SK-N-SH (cell line): ENCODE data around the gene SHISA3. TPM values are rescaled to one million over a fixed set of nuclear protein-coding genes. Genes with fewer than 3 reads are reported as not detected.

Experiments
- CTCF ChIA-PET: fragments of 300-600, 350-600 bp; formaldehyde crosslinking; extraction: SDS; loops from one replicate; lab custom pipeline; 2021; lab: Yijun Ruan, JAX
- POLR2A ChIA-PET: fragments of 350-600 bp; sonication (Branson Sonifier 250); formaldehyde crosslinking; extraction: SDS; loops from one replicate; lab custom pipeline; 2020; ENCODE audit warnings: antibody characterized with exemption, inconsistent platforms; lab: Yijun Ruan, JAX
- DNase-seq: peaks from one replicate; pipeline ENCODE4 v3.0.0; 2012
- H2AFZ ChIP-seq: fragments of 200-600 bp; sonication (generic); 2 replicates; pipeline ENCODE4 v1.8.1; 2016; ENCODE audit warnings: antibody characterized with exemption, mild to moderate bottlenecking, low read depth
- H3F3A ChIP-seq: fragments of 200-600 bp; sonication (generic); replicated peaks from 2 replicates; pipeline ENCODE3; 2016; ENCODE audit warnings: antibody characterized with exemption, mild to moderate bottlenecking; ENCODE audit not compliant: insufficient read depth
- H3K27ac ChIP-seq, 2 experiments: fragments of 200-500 bp in 1 of 2; fragments of 200-600 bp in 1 of 2; sonication (Bioruptor generic) in 1 of 2; sonication (generic), shearing (Covaris generic) in 1 of 2; 2 replicates each; pipeline versions ENCODE4 v1.5.1 to v1.6.1; 2014 to 2016; ENCODE audit warnings: low read depth in 2 of 2, inconsistent platforms in 1 of 2, low read length in 1 of 2, mild to moderate bottlenecking in 1 of 2, mixed read lengths in 1 of 2
- H3K27me3 ChIP-seq: fragments of 200-600 bp; sonication (generic), shearing (Covaris generic); 2 replicates; pipeline ENCODE4 v1.6.1; 2016; ENCODE audit warnings: mixed run types; ENCODE audit not compliant: insufficient read depth
- H3K36me3 ChIP-seq, 2 experiments: fragments of 200-500 bp in 1 of 2; fragments of 200-600 bp in 1 of 2; sonication (Bioruptor generic) in 1 of 2; sonication (generic) in 1 of 2; replicated peaks in 1 of 2; 2 replicates each; pipeline versions ENCODE3 to v1.5.1; 2014 to 2016; ENCODE audit warnings: low read length in 1 of 2, mild to moderate bottlenecking in 1 of 2; ENCODE audit not compliant: insufficient read depth in 2 of 2, control insufficient read depth in 1 of 2
- H3K4me1 ChIP-seq, 2 experiments: fragments of 200-500 bp in 1 of 2; fragments of 200-600 bp in 1 of 2; sonication (Bioruptor generic) in 1 of 2; sonication (generic), shearing (Covaris generic) in 1 of 2; 2 replicates each; pipeline versions ENCODE4 v1.5.1 to v1.6.1; 2014 to 2016; ENCODE audit warnings: low read depth in 1 of 2, low read length in 1 of 2, mixed run types in 1 of 2; ENCODE audit not compliant: insufficient read depth in 2 of 2, control insufficient read depth in 1 of 2
- H3K4me2 ChIP-seq: fragments of 200-600 bp; sonication (generic), shearing (Covaris generic); 2 replicates; pipeline ENCODE4 v1.6.1; 2017; ENCODE audit warnings: mixed run types
- H3K4me3 ChIP-seq, 2 experiments: fragments of 200-500 bp in 1 of 2; fragments of 200-600 bp in 1 of 2; sonication (Bioruptor generic) in 1 of 2; sonication (generic), shearing (Covaris generic) in 1 of 2; 2 replicates each; pipeline versions ENCODE4 v1.5.1 to v1.8.1; 2014 to 2016; ENCODE audit warnings: low read depth in 2 of 2, inconsistent platforms in 1 of 2, low read length in 1 of 2, mild to moderate bottlenecking in 1 of 2, mixed read lengths in 1 of 2, moderate library complexity in 1 of 2
- H3K79me2 ChIP-seq: fragments of 200-600 bp; sonication (generic); 2 replicates; pipeline ENCODE4 v1.8.1; 2017; ENCODE audit warnings: mild to moderate bottlenecking; ENCODE audit not compliant: insufficient read depth
- H3K9ac ChIP-seq: fragments of 200-600 bp; sonication (generic); 2 replicates; pipeline ENCODE4 v1.6.1; 2017; ENCODE audit warnings: mixed run types
- H3K9me2 ChIP-seq: fragments of 200-600 bp; sonication (generic); 2 replicates; pipeline ENCODE4 v1.6.1; 2017; ENCODE audit warnings: mixed run types
- H3K9me3 ChIP-seq: fragments of 200-600 bp; sonication (generic); 2 replicates; pipeline ENCODE4 v1.6.1; 2017; ENCODE audit warnings: mixed run types, mild to moderate bottlenecking, moderate library complexity
- H4K20me1 ChIP-seq: fragments of 200-600 bp; sonication (generic); 2 replicates; pipeline ENCODE4 v1.6.1; 2017; ENCODE audit warnings: mild to moderate bottlenecking, mixed run types; ENCODE audit not compliant: insufficient read depth
- CHD2 ChIP-seq: fragments of 150-350 bp; IDR thresholded peaks from 2 replicates; pipeline ENCODE4 v1.6.1; 2018; ENCODE audit warnings: low read length; ENCODE audit not compliant: partially characterized antibody
- EZH2phosphoT487 ChIP-seq: fragments of 200-600 bp; sonication (generic); IDR thresholded peaks from 2 replicates; pipeline ENCODE4 v1.6.1; 2017; ENCODE audit warnings: low read depth, mixed run types, mild to moderate bottlenecking, antibody characterized with exemption, moderate library complexity, borderline replicate concordance
- FOSL2 ChIP-seq: IDR thresholded peaks from 2 replicates; pipeline ENCODE4 v1.4.0; 2012; ENCODE audit warnings: low read depth, mild to moderate bottlenecking, moderate library complexity, borderline replicate concordance
- GATA2 ChIP-seq: sonication (generic); formaldehyde crosslinking; IDR thresholded peaks from 2 replicates; pipeline ENCODE4 v1.5.0; 2020; ENCODE audit warnings: mild to moderate bottlenecking, missing genetic modification reagents
- JUND ChIP-seq: IDR thresholded peaks from 2 replicates; pipeline ENCODE4 v1.4.0; 2012
- MEF2A ChIP-seq: IDR thresholded peaks from 2 replicates; pipeline ENCODE4 v1.4.0; 2012; ENCODE audit warnings: low read depth, borderline replicate concordance
- NFIC ChIP-seq: IDR thresholded peaks from 2 replicates; pipeline ENCODE4 v1.4.0; 2012; ENCODE audit warnings: borderline replicate concordance
- NRF1 ChIP-seq: IDR thresholded peaks from 2 replicates; pipeline ENCODE4 v1.6.1; 2012; ENCODE audit warnings: low read depth, mild to moderate bottlenecking, low read length
- POLR2AphosphoS5 ChIP-seq: IDR thresholded peaks from 2 replicates; pipeline ENCODE4 v1.6.1; 2012; ENCODE audit warnings: low read depth, low read length
- RCOR1 ChIP-seq: fragments of 150-350 bp; IDR thresholded peaks from 2 replicates; pipeline ENCODE4 v1.6.1; 2017; ENCODE audit warnings: antibody characterized with exemption, low read length
- RFX5 ChIP-seq: IDR thresholded peaks from 2 replicates; pipeline ENCODE4 v1.6.1; 2012; ENCODE audit warnings: mild to moderate bottlenecking, improper control_type of control experiment, low read length
- SIN3A ChIP-seq: IDR thresholded peaks from 2 replicates; pipeline ENCODE4 v1.6.1; 2012; ENCODE audit warnings: low read depth, mild to moderate bottlenecking, low read length, moderate library complexity, borderline replicate concordance
- SMC3 ChIP-seq: IDR thresholded peaks from 2 replicates; pipeline ENCODE4 v1.6.1; 2012; ENCODE audit warnings: low read depth, low read length, improper control_type of control experiment
- TEAD4 ChIP-seq: IDR thresholded peaks from 2 replicates; pipeline ENCODE4 v1.4.0; 2012; ENCODE audit warnings: mild to moderate bottlenecking, borderline replicate concordance; ENCODE audit not compliant: insufficient read depth
- YY1 ChIP-seq: IDR thresholded peaks from 2 replicates; pipeline ENCODE4 v1.4.0; 2012; ENCODE audit warnings: low read depth, mild to moderate bottlenecking
- WGBS: methylation state at CpG from one replicate; pipeline ENCODE4 v1.1.6; 2017; ENCODE audit warnings: low lambda C conversion rate; 5-methylcytosine and 5-hydroxymethylcytosine counted together
- polyA plus RNA-seq, 3 experiments: library from polyadenylated mRNA; depleted of rRNA; stranded (reverse); fragments of >200 nt; gene quantifications; 2 replicates each; pipeline ENCODE4 v1.2.3, GENCODE V29; 2012
- TF ChIP-seq, protein P1 (sequence below): fragments of 200-600 bp; sonication (generic); IDR thresholded peaks from 2 replicates; pipeline ENCODE4 v1.6.1; 2017; ENCODE audit warnings: antibody characterized with exemption, mild to moderate bottlenecking, moderate library complexity
- TF ChIP-seq, protein P2 (sequence below): IDR thresholded peaks from 2 replicates; pipeline ENCODE4 v1.4.0; 2012; ENCODE audit warnings: low read depth, borderline replicate concordance
- TF ChIP-seq, protein P3 (sequence below): fragments of 150-350 bp; IDR thresholded peaks from 2 replicates; pipeline ENCODE4 v1.6.1; 2016; ENCODE audit warnings: mild to moderate bottlenecking, low read depth, low read length
- TF ChIP-seq, protein P4 (sequence below): IDR thresholded peaks from 2 replicates; pipeline ENCODE4 v1.4.0; 2012; ENCODE audit warnings: low read depth, borderline replicate concordance

SHISA3 gene
- polyA plus RNA-seq, 1 of the 3 experiments (the other 2 are of a cell fraction): 1.1 TPM

DNA sequence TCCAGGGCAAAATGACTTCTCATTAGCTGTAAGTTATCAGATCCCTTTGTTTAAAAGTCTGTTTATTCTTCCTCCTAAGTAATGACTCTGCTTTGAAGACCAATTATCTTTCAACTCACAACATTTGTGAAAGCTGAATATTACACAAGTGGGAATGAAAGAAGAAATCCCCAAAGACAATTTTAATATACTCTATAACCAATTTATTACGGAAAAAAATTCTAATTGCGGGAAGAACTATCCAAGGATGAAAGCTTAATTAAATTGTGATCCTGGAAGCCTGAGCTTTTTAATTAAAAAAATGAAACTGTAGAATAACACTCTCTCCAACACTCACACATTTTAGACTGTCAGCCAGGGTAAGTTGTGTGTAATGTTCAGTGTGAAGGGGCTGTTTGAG is 15.6 kb upstream of the SHISA3 start:
- Histone ChIP-seq H3F3A (no peaks in the 10 kb centered on the region), H3K27ac (no peak overlapping the region), H3K4me3 (no peak overlapping the region), H3K9me2 (no peaks in the 10 kb centered on the region), H3K27me3 (no peaks in the 10 kb centered on the region), H3K9ac (no peak overlapping the region), H3K36me3 (no peaks in the 10 kb centered on the region), H3K79me2 (no peaks in the 10 kb centered on the region), H4K20me1 (no peaks in the 10 kb centered on the region), H3K4me2 (no peak overlapping the region), H3K4me1 (peaks cover 0 to 3% of the 10 kb centered on the region in 2 experiments; a peak in 1 of 4 replicates), H3K9me3 (no peaks in the 10 kb centered on the region), H2AFZ (no peak overlapping the region)
- CTCF ChIA-PET: interaction anchor here (0.8 to 3.3 kb wide), 3 partner anchors 10 to 137 kb away, joined by 3 to 19 read pairs (median 3); no protein-coding TSS in a partner anchor
- POLR2A ChIA-PET: interaction anchor here (0.5 kb wide), 1 partner anchor 1138 kb away, joined by 3 read pairs; no protein-coding TSS in a partner anchor
- no peak for DNase-seq
- 57% methylated on average over 2 of the region's 2 CpGs for WGBS
- TF ChIP-seq RCOR1 (no peak), EZH2phosphoT487 (no peak), GATA2 (CRISPR knock-in tag) (no peak), FOSL2 (no peak), RFX5 (no peak), JUND (no peak), MEF2A (no peak), NFIC (no peak)

DNA sequence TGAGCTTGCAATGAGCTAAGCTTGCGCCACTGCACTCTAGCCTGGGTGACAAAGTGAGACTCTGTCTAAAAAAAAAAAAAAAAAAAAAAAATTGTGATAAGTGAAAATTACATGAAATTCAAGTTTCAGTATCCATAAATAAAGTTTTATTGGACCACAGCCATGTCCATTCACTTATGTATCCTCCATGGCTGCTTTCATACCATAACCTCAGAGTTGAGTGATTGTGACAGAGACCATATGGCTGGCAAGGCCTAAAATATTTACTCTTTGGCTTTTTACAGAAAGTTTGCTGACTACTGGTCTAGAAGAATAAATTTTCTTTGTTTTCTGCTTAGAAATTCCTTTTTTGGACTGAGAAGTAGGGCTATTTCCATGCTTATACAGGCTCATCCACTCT is 11.8 kb upstream of the SHISA3 start:
- no peaks in the 10 kb centered on the region for H3K79me2 ChIP-seq
- H2AFZ ChIP-seq: no peak overlapping the region
- no peak overlapping the region for H3K4me2 ChIP-seq
- H3K9me2 ChIP-seq: no peaks in the 10 kb centered on the region
- H3K4me3 ChIP-seq: no peak overlapping the region
- 76% methylated on average over 1 of the region's 1 CpG for WGBS
- DNase-seq: no peak
- ChIA-PET CTCF (interaction anchor here (1.3 to 3.7 kb wide), 2 partner anchors 12 to 14 kb away, joined by 3 to 11 read pairs; no protein-coding TSS in a partner anchor), POLR2A (no interaction called here)
- H3K9ac ChIP-seq: no peak overlapping the region
- H3F3A ChIP-seq: no peaks in the 10 kb centered on the region
- no peaks in the 10 kb centered on the region for H3K9me3 ChIP-seq
- no peaks in the 10 kb centered on the region for H4K20me1 ChIP-seq
- H3K27me3 ChIP-seq: no peaks in the 10 kb centered on the region
- no peak overlapping the region for H3K27ac ChIP-seq
- no peaks in the 10 kb centered on the region for H3K4me1 ChIP-seq
- TF ChIP-seq SMC3: no peak
- TF ChIP-seq YY1: no peak
- TF ChIP-seq CHD2: no peak
- TF ChIP-seq TEAD4: no peak
- TF ChIP-seq, protein P1, sequence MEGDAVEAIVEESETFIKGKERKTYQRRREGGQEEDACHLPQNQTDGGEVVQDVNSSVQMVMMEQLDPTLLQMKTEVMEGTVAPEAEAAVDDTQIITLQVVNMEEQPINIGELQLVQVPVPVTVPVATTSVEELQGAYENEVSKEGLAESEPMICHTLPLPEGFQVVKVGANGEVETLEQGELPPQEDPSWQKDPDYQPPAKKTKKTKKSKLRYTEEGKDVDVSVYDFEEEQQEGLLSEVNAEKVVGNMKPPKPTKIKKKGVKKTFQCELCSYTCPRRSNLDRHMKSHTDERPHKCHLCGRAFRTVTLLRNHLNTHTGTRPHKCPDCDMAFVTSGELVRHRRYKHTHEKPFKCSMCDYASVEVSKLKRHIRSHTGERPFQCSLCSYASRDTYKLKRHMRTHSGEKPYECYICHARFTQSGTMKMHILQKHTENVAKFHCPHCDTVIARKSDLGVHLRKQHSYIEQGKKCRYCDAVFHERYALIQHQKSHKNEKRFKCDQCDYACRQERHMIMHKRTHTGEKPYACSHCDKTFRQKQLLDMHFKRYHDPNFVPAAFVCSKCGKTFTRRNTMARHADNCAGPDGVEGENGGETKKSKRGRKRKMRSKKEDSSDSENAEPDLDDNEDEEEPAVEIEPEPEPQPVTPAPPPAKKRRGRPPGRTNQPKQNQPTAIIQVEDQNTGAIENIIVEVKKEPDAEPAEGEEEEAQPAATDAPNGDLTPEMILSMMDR: no peak
- TF ChIP-seq EZH2phosphoT487: no peak
- TF ChIP-seq SIN3A: no peak
- no peak for TF ChIP-seq NRF1
- TF ChIP-seq, protein P2, sequence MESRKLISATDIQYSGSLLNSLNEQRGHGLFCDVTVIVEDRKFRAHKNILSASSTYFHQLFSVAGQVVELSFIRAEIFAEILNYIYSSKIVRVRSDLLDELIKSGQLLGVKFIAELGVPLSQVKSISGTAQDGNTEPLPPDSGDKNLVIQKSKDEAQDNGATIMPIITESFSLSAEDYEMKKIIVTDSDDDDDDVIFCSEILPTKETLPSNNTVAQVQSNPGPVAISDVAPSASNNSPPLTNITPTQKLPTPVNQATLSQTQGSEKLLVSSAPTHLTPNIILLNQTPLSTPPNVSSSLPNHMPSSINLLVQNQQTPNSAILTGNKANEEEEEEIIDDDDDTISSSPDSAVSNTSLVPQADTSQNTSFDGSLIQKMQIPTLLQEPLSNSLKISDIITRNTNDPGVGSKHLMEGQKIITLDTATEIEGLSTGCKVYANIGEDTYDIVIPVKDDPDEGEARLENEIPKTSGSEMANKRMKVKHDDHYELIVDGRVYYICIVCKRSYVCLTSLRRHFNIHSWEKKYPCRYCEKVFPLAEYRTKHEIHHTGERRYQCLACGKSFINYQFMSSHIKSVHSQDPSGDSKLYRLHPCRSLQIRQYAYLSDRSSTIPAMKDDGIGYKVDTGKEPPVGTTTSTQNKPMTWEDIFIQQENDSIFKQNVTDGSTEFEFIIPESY: no peak
- no peak for TF ChIP-seq GATA2 (CRISPR knock-in tag)
- no peak for TF ChIP-seq POLR2AphosphoS5
- TF ChIP-seq NFIC: no peak
- TF ChIP-seq, protein P3, sequence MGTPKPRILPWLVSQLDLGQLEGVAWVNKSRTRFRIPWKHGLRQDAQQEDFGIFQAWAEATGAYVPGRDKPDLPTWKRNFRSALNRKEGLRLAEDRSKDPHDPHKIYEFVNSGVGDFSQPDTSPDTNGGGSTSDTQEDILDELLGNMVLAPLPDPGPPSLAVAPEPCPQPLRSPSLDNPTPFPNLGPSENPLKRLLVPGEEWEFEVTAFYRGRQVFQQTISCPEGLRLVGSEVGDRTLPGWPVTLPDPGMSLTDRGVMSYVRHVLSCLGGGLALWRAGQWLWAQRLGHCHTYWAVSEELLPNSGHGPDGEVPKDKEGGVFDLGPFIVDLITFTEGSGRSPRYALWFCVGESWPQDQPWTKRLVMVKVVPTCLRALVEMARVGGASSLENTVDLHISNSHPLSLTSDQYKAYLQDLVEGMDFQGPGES: no peak
- TF ChIP-seq, protein P4, sequence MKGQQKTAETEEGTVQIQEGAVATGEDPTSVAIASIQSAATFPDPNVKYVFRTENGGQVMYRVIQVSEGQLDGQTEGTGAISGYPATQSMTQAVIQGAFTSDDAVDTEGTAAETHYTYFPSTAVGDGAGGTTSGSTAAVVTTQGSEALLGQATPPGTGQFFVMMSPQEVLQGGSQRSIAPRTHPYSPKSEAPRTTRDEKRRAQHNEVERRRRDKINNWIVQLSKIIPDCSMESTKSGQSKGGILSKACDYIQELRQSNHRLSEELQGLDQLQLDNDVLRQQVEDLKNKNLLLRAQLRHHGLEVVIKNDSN: no peak
- TF ChIP-seq, all 33 proteins: peak for 0
- H3K36me3 ChIP-seq: no peaks in the 10 kb centered on the region
